Measurements from ENCODE around the gene SPNS2.

SPNS2 gene

DNA sequence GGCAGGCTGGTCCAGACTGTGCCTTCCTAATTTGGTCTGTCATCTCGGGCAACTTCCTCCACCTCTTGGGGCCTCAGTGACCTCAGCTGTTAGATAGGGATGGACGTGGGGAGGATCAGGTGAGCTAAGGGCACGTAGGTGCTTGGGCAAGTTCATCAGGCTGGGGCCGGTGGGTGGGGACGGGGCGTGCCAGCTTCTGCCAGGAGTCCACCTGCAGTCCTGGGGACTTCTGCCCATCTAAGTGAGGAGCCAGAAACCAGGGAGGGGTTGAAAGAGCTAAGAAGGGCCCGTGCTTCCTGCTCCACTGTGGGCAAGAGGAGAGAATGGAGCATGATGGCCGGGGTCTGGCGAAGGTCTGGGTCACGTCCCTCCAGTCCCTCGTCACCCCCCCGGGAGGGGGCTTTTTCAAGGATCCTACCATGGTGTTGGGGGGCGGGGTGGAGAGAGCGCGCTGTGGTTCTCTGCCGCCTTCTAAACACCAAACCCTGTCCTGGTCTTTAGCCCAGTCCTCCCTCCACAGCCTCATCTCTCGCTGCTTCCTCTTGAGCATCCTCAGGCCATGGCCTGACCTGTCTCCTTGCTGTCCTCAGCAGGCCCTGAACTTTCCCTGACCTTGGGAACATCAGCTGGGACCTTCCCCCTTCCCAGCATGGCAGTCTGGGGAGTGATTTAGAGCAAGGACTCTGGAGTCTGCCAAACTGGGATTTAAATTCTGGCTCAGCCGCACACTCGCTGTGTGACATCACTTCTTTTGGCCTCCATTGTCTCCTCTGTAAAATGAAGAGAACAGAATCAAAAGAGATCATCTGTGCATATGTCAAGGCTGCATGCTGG lies 21.6 kb downstream of the SPNS2 start:
- no peak for DNase-seq (ENCODE audit: low read depth)

GRCh38 chr17:4520894-4521600 lies 22.4 kb downstream of the SPNS2 start:
- DNase-seq (ENCODE audit: low read depth), result no peak

DNA sequence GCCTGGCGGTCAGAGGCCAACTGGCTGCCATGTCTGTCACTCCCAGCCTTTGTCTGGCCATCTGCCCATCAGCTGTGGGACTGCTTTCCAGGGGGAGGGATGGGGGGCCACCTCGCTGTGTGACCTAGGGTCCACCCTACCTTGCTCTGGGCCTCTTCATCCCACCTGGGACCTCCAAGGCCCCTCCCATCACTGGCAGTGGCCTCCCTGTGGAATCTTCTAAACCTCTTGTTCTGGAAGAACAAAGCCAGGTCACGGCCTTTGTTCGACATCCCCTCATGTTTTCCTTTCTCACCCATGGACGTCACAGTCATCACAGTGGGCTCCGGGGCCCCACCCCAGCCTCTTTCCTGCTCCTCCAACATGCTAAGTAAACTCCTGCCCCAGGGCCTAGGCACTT lies 24.0 kb downstream of the SPNS2 start:
- DNase-seq (ENCODE audit: low read depth), result no peak

DNA sequence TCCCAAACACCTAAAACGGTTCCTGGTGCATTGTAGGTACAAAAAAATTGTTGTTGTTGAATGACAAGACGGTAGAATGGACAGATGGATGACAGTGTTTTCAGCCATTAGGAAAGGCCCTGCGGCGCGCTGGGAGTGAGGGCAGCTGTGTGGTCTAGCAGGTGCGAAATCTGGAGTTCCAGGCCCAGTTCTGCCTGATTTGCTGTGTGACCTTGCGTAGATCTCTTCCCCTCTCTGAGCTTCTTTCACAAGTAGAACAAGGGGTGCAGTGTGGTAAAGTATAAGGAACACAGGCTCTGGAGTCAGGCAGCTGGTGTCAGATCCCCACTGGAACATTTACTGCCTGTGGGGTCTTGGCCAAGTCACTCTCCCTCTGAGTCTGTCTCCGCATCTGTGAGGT lies 25.3 kb downstream of the SPNS2 start:
- DNase-seq (ENCODE audit: low read depth), result no peak

DNA sequence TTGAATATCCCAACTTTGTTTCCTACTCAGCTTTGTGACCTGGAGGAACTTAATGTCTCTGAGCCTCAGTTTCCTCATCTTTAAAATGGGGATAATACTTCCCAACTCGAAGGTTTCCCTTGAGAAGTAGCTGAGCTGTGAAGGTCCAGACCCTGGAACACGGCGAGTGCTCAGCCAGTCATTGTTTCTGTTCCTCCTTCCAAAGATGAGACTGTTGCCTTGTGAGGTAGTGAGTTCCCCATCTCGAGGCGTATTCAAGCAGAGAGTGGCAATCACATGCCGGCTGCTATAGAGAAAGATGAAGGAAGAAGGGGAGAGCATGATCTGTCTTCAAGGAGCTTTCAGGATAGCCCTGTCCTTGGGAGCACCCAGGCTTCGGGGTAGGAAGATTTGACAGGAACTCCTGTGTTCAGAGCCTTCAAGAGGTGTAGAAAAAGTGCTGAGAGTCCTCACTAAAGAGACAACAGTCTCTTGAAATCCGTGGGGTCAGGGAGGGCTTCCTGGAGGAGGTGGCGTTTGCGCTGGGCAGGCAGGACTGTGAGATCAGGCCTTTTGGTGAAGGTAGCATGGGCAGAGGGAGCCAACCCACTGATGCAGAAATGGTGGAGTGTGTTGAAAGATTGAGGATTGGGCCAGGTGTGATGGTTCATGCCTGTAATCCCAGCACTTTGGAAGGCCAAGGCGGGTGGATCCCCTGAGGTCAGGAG lies 27.2 kb downstream of the SPNS2 start:
- DNase-seq (ENCODE audit: low read depth), result no peak

GRCh38 chr17:4527134-4527533 lies 28.5 kb downstream of the SPNS2 start:
- no peak for DNase-seq (ENCODE audit: low read depth)

GRCh38 chr17:4527566-4528125 lies 29.0 kb downstream of the SPNS2 start:
- no peak for DNase-seq (ENCODE audit: low read depth)

GRCh38 chr17:4529533-4530152 lies 31.0 kb downstream of the SPNS2 start:
- DNase-seq (ENCODE audit: low read depth), result no peak

- no peak for DNase-seq (ENCODE audit: low read depth)
These were observed 32.4 kb downstream of the SPNS2 start for GRCh38 chr17:4530799-4531730.

- no peak for DNase-seq (ENCODE audit: low read depth)
These were observed 33.5 kb downstream of the SPNS2 start for GRCh38 chr17:4531988-4532736.

GRCh38 chr17:4532860-4533522 lies 34.3 kb downstream of the SPNS2 start:
- no peak for DNase-seq (ENCODE audit: low read depth)

- no peak for DNase-seq (ENCODE audit: low read depth)
These were observed 35.1 kb downstream of the SPNS2 start for GRCh38 chr17:4533523-4534504.

- no peak for DNase-seq (ENCODE audit: low read depth)
These were observed 35.8 kb downstream of the SPNS2 start for GRCh38 chr17:4534515-4534914.

- no peak for DNase-seq (ENCODE audit: low read depth)
These were observed 36.4 kb downstream of the SPNS2 start for GRCh38 chr17:4534928-4535666.

GRCh38 chr17:4535667-4536258 lies 37.1 kb downstream of the SPNS2 start:
- no peak for DNase-seq (ENCODE audit: low read depth)

- DNase-seq (ENCODE audit: low read depth), result no peak
These were observed 37.6 kb downstream of the SPNS2 start for GRCh38 chr17:4536259-4536741.

DNA sequence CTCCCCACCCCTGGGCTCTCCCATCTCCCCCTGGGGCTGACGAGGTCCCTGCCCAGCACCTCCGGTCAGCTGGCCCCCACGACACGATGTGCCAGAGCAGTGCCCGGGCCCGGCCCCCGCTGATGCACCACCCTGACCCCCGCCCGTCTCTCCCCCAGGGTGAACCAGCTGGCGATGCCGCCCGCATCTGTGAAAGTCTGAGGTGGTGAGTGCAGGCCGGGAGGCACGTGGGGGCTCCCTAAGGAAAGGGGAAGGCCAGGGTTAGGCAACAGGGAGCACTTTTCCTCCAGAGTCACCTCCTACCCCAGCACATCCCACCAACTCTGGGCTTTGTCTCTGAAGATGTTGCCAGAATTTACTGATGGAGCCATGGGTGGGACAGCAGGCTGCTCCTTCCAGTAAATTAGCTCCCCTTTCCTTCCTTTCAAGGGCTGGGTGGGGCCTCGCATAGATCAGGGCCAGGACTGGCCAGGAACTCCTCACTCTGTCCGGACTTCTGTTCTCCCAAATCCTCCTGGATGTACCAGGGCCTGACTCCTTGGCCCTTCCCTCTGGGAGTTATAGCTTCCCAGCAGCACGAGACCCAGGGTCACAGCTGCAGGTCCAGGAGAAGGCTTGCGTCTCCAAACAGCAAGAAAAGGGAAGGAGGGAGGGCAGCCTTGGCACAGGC lies 38.2 kb downstream of the SPNS2 start:
- DNase-seq (ENCODE audit: low read depth), result no peak
